ENCODE measurements around the gene MAGEA11.
"Not testable (repeated sequence)": the region's sequence is repeated elsewhere in the genome, so short reads cannot be mapped to it uniquely, and the experiment has no call there.

GRCh38 chrX:149758715-149759078 lies 46.8 kb downstream of the MAGEA11 start:
- not testable (repeated sequence) for TF ChIP-seq POLR2A (IDR thresholded peaks at IDR 0.05; ENCODE audit: low read depth, low read length); TAF1 (IDR thresholded peaks at IDR 0.05; ENCODE audit: borderline replicate concordance, low read depth, low read length); POLR2AphosphoS5 (IDR thresholded peaks at IDR 0.05; ENCODE audit: low read depth, low read length)

Data from GM12892 (cell line).